GM12878 (cell line): ENCODE data around the gene CASP3. TPM values are rescaled to one million over a fixed set of nuclear protein-coding genes. Genes with fewer than 3 reads are reported as not detected.
A peak's percentile ranks its signal among the peaks of the same experiment; 100 is the strongest.

Source experiments
- CBFB ChIP-seq: IDR thresholded peaks from 2 replicates; pipeline ENCODE4 v1.6.1; 2016; ENCODE audit warnings: antibody characterized with exemption, low read depth
- EGR1 ChIP-seq, 2 experiments: IDR thresholded peaks; 1 replicate in 1 of 2; 2 replicates in 1 of 2; pipeline ENCODE4 v1.6.1; 2011 to 2012; ENCODE audit warnings: low read depth in 2 of 2, low read length in 2 of 2, borderline replicate concordance in 1 of 2, mild to moderate bottlenecking in 1 of 2, moderate library complexity in 1 of 2
- FOXK2 ChIP-seq: fragments of 450-650 bp; IDR thresholded peaks from 2 replicates; pipeline ENCODE4 v1.6.1; 2017; ENCODE audit warnings: mild to moderate bottlenecking, moderate library complexity
- MTA2 ChIP-seq: fragments of 450-650 bp; IDR thresholded peaks from 2 replicates; pipeline ENCODE4 v1.6.1; 2016; ENCODE audit warnings: low read depth, mild to moderate bottlenecking, moderate library complexity
- NBN ChIP-seq: fragments of 450-650 bp; IDR thresholded peaks from 2 replicates; pipeline ENCODE4 v1.6.1; 2016
- POLR2A ChIP-seq: IDR thresholded peaks from 2 replicates; pipeline ENCODE4 v1.6.1; 2011; ENCODE audit warnings: low read depth, mild to moderate bottlenecking, low read length
- POLR2AphosphoS5 ChIP-seq: IDR thresholded peaks from 2 replicates; pipeline ENCODE4 v1.6.1; 2011; ENCODE audit warnings: mild to moderate bottlenecking, low read length, inconsistent platforms
- POU2F2 ChIP-seq: IDR thresholded peaks from 3 replicates; pipeline ENCODE4 v1.6.1; 2011; ENCODE audit warnings: low read depth, mild to moderate bottlenecking, low read length, borderline replicate concordance
- RAD21 ChIP-seq: IDR thresholded peaks from 2 replicates; pipeline ENCODE4 v1.6.1; 2011; ENCODE audit warnings: mild to moderate bottlenecking, low read depth, low read length, moderate library complexity; ENCODE audit not compliant: insufficient read depth
- RB1 ChIP-seq: fragments of 450-650 bp; formaldehyde crosslinking; IDR thresholded peaks from 2 replicates; pipeline ENCODE4 v1.6.1; 2017; ENCODE audit warnings: mild to moderate bottlenecking, borderline replicate concordance
- RBBP5 ChIP-seq: fragments of 200-600 bp; sonication (generic); conservative IDR thresholded peaks from 2 replicates; pipeline ENCODE4 v1.6.1; 2016
- RUNX3 ChIP-seq: IDR thresholded peaks from 2 replicates; pipeline ENCODE4 v1.6.1; 2012; ENCODE audit warnings: low read length, inconsistent platforms
- SRF ChIP-seq, 2 experiments: IDR thresholded peaks; 2 replicates each; pipeline ENCODE4 v1.6.1; 2011; ENCODE audit warnings: low read depth in 2 of 2, low read length in 2 of 2, mild to moderate bottlenecking in 1 of 2, moderate library complexity in 1 of 2
- STAT1 ChIP-seq: fragments of 450-650 bp; conservative IDR thresholded peaks from 2 replicates; pipeline ENCODE4 v1.6.1; 2014; ENCODE audit warnings: antibody characterized with exemption, mild to moderate bottlenecking
- TCF3 ChIP-seq: IDR thresholded peaks from 2 replicates; pipeline ENCODE4 v1.6.1; 2012; ENCODE audit warnings: low read depth, mild to moderate bottlenecking, low read length, borderline replicate concordance; ENCODE audit not compliant: insufficient read depth
- YY1 ChIP-seq: IDR thresholded peaks from 2 replicates; pipeline ENCODE4 v1.6.1; 2011; ENCODE audit warnings: low read depth, mild to moderate bottlenecking, low read length
- ZNF274 ChIP-seq: IDR thresholded peaks from one replicate; pipeline ENCODE4 v1.8.0; 2011; ENCODE audit not compliant: insufficient read length, insufficient read depth
- polyA plus RNA-seq, 11 experiments: library from polyadenylated mRNA; depleted of rRNA in 4 of 11; unstranded in 6 of 11; stranded (reverse) in 5 of 11; fragments of >200 nt; fragmentation: Nextera tagmentation in 4 of 11; fragmentation: Illumina TruSeq in 1 of 11; extraction: Ambion mirVana in 4 of 11; extraction: Trizol in 1 of 11; gene quantifications; 1 replicate in 1 of 11; 2 replicates in 10 of 11; pipeline versions ENCODE4 v1.2.1 to v1.2.3, GENCODE V29; 2011 to 2016; ENCODE audit warnings: inconsistent platforms in 2 of 11, missing spikeins in 2 of 11, low read depth in 1 of 11
- total RNA-seq, 4 experiments: library from RNA; depleted of rRNA in 3 of 4; stranded (reverse); fragments of >200 nt in 3 of 4; fragmentation: Illumina TruSeq in 1 of 4; extraction: Trizol in 1 of 4; gene quantifications; 2 replicates each; pipeline versions ENCODE4 v1.2.1 to v1.2.3, GENCODE V29; 2013 to 2021
- TF ChIP-seq, protein P1 (sequence below): fragments of 450-650 bp; IDR thresholded peaks from 2 replicates; pipeline ENCODE4 v1.6.1; 2018; ENCODE audit warnings: borderline replicate concordance, mild to moderate bottlenecking; ENCODE audit not compliant: partially characterized antibody
- TF ChIP-seq, protein P2 (sequence below): fragments of 450-650 bp; IDR thresholded peaks from 2 replicates; pipeline ENCODE4 v1.6.1; 2016; ENCODE audit warnings: mild to moderate bottlenecking, moderate library complexity, borderline replicate concordance
- TF ChIP-seq, protein P3 (sequence below): fragments of 150-350 bp; IDR thresholded peaks from 2 replicates; pipeline ENCODE4 v1.6.1; 2016; ENCODE audit warnings: low read depth, low read length

CASP3 gene
- total and polyA plus RNA-seq, 10 of the 15 experiments (the other 5 are each of a cell fraction or from before 2014, with no cell fraction given), result 50.0 to 194 (median 74.4) TPM

DNA sequence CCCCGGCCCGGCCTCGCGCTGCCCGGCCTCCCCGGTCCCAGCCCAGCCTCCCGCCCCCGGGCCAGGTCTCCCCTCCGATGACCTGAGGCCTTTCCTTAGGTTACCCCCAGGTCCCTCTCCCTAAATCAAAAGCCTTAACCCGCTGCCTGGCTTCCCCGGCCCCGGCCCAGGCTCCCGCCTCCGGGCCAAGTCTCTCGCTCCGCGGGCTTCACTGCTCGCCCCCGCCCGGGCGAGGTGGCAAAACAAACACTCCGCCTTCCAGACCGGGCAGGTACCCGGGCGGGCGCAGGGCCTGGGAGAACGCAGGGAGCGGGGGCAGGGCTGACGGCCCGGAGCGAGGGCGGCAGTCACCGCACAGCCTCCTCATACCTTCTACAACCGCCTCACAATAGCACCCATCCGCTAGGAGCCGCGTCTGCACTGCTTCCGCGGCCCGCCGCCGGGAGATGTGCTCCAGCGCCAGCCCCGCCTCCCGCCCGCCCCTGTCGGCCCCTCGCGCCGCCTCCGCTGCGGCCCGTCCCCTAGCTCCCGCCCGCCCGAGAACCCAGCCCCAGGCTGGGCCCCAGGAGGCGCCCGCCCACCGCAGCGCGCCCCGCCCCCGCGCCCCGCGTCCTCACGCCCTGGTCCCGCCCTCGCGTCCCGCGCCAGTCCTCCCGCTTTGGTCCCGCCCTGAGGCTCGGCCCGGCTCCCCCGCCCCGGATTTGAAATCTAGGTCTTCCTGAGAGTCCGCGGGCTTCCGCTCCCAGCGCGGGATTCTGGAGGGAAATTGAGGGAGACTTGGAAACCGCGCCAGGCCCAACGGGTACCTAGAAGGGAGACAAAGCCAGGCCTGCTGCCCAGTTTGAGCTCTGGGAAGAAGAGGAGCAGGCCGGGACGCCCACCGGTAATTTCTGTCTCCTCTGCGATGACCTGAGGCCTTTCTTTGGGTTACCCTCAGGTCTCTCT is at the start of gene CASP3, which contains the start of gene PRIMPOL (continued):
- TF ChIP-seq RBBP5, result no peak
- TF ChIP-seq RB1, result peak; percentile 64; the same call in 1 of the 2 replicates
- TF ChIP-seq POU2F2, result peak; percentile 82
- TF ChIP-seq NBN, result peak; percentile 46; the same call in 1 of the 2 replicates
- TF ChIP-seq, protein P1, sequence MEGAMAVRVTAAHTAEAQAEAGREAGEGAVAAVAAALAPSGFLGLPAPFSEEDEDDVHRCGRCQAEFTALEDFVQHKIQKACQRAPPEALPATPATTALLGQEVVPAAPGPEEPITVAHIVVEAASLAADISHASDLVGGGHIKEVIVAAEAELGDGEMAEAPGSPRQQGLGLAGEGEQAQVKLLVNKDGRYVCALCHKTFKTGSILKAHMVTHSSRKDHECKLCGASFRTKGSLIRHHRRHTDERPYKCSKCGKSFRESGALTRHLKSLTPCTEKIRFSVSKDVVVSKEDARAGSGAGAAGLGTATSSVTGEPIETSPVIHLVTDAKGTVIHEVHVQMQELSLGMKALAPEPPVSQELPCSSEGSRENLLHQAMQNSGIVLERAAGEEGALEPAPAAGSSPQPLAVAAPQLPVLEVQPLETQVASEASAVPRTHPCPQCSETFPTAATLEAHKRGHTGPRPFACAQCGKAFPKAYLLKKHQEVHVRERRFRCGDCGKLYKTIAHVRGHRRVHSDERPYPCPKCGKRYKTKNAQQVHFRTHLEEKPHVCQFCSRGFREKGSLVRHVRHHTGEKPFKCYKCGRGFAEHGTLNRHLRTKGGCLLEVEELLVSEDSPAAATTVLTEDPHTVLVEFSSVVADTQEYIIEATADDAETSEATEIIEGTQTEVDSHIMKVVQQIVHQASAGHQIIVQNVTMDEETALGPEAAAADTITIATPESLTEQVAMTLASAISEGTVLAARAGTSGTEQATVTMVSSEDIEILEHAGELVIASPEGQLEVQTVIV, result no peak
- peak; percentile 93 for TF ChIP-seq POLR2A
- no peak for TF ChIP-seq ZNF274
- peak; percentile 56; the same call in 1 of the 2 replicates for TF ChIP-seq TCF3
- peak; percentile 3; the same call in 1 of the 2 replicates for TF ChIP-seq CBFB
- peak; percentile 49; the same call in 1 of the 2 replicates for TF ChIP-seq RUNX3
- TF ChIP-seq RAD21, result peak; percentile 28
- peak; percentile 94 for TF ChIP-seq POLR2AphosphoS5
- TF ChIP-seq FOXK2, result no peak
- no peak for TF ChIP-seq SRF (IDR thresholded peaks at IDR 0.05; ENCODE audit: low read depth in 2 of 2, low read length in 2 of 2)
- TF ChIP-seq, protein P2, sequence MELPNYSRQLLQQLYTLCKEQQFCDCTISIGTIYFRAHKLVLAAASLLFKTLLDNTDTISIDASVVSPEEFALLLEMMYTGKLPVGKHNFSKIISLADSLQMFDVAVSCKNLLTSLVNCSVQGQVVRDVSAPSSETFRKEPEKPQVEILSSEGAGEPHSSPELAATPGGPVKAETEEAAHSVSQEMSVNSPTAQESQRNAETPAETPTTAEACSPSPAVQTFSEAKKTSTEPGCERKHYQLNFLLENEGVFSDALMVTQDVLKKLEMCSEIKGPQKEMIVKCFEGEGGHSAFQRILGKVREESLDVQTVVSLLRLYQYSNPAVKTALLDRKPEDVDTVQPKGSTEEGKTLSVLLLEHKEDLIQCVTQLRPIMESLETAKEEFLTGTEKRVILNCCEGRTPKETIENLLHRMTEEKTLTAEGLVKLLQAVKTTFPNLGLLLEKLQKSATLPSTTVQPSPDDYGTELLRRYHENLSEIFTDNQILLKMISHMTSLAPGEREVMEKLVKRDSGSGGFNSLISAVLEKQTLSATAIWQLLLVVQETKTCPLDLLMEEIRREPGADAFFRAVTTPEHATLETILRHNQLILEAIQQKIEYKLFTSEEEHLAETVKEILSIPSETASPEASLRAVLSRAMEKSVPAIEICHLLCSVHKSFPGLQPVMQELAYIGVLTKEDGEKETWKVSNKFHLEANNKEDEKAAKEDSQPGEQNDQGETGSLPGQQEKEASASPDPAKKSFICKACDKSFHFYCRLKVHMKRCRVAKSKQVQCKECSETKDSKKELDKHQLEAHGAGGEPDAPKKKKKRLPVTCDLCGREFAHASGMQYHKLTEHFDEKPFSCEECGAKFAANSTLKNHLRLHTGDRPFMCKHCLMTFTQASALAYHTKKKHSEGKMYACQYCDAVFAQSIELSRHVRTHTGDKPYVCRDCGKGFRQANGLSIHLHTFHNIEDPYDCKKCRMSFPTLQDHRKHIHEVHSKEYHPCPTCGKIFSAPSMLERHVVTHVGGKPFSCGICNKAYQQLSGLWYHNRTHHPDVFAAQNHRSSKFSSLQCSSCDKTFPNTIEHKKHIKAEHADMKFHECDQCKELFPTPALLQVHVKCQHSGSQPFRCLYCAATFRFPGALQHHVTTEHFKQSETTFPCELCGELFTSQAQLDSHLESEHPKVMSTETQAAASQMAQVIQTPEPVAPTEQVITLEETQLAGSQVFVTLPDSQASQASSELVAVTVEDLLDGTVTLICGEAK, result peak; percentile 60; the same call in 1 of the 2 replicates
- TF ChIP-seq MTA2, result 0 out of 2 replicates have a peak, but pooled peaks have one; percentile 23
- TF ChIP-seq STAT1, result no peak
- TF ChIP-seq EGR1 (IDR thresholded peaks at IDR 0.05; ENCODE audit: borderline replicate concordance in 1 of 2, low read depth in 2 of 2, low read length in 2 of 2), result peak; percentile 32 to 89
- TF ChIP-seq, protein P3, sequence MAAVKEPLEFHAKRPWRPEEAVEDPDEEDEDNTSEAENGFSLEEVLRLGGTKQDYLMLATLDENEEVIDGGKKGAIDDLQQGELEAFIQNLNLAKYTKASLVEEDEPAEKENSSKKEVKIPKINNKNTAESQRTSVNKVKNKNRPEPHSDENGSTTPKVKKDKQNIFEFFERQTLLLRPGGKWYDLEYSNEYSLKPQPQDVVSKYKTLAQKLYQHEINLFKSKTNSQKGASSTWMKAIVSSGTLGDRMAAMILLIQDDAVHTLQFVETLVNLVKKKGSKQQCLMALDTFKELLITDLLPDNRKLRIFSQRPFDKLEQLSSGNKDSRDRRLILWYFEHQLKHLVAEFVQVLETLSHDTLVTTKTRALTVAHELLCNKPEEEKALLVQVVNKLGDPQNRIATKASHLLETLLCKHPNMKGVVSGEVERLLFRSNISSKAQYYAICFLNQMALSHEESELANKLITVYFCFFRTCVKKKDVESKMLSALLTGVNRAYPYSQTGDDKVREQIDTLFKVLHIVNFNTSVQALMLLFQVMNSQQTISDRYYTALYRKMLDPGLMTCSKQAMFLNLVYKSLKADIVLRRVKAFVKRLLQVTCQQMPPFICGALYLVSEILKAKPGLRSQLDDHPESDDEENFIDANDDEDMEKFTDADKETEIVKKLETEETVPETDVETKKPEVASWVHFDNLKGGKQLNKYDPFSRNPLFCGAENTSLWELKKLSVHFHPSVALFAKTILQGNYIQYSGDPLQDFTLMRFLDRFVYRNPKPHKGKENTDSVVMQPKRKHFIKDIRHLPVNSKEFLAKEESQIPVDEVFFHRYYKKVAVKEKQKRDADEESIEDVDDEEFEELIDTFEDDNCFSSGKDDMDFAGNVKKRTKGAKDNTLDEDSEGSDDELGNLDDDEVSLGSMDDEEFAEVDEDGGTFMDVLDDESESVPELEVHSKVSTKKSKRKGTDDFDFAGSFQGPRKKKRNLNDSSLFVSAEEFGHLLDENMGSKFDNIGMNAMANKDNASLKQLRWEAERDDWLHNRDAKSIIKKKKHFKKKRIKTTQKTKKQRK, result no peak
- peak; percentile 50; the same call in 1 of the 2 replicates for TF ChIP-seq YY1
